Stomach (tissue), 4 donors: ENCODE measurements around the gene GLRB.

Experiments used
- CTCF ChIP-seq, 7 experiments: fragments of 450-650 bp in 4 of 7; fragments of 200-600 bp in 3 of 7; sonication (generic) in 3 of 7; IDR thresholded peaks; one replicate each; pipeline ENCODE4 v1.5.1; 2016 to 2019; ENCODE audit warnings: antibody characterized with exemption in 7 of 7, control low read depth in 2 of 7, mild to moderate bottlenecking in 1 of 7
- EP300 ChIP-seq: sonication (generic); formaldehyde crosslinking; IDR thresholded peaks from one replicate; pipeline ENCODE4 v1.6.1; 2017; ENCODE audit warnings: antibody characterized with exemption
- POLR2A ChIP-seq, 4 donors: fragments of 450-650 bp; IDR thresholded peaks; one replicate each; pipeline ENCODE4 v1.6.1; 2016; ENCODE audit warnings: antibody characterized with exemption in 4 of 4, control low read depth in 2 of 4, mild to moderate bottlenecking in 1 of 4, moderate library complexity in 1 of 4
- POLR2AphosphoS5 ChIP-seq, 3 donors: sonication (generic); formaldehyde crosslinking; IDR thresholded peaks; one replicate each; pipeline ENCODE4 v1.6.1; 2016; ENCODE audit warnings: antibody characterized with exemption in 3 of 3

DNA sequence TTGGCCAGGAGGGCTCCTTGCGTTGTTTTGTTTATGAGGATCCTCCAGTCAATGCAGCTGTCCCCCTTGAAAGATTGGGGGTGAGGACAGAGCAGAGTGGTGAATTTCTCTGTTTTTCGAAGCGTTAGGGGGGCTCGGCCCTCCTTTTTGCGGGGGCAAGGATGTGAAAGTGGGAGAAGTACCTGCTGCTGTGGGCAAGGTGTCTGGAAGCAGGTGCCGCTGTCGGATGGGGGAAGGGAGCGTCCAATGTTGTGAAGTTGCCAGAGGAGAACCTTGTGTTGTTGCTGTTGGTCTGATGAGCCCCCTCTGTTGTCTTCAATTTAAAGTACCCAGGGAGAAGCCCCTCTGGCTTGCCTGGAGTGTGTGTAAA is 613 bp downstream of the GLRB start:
- TF ChIP-seq EP300 (no peak), CTCF (IDR thresholded peaks at IDR 0.05) (no peak), POLR2A (IDR thresholded peaks at IDR 0.05) (no peak), POLR2AphosphoS5 (IDR thresholded peaks at IDR 0.05) (no peak)
